SK-N-SH (cell line): ENCODE data around the gene RAF1. TPM values are rescaled to one million over a fixed set of nuclear protein-coding genes. Genes with fewer than 3 reads are reported as not detected.

ENCODE experiments used
- CTCF ChIA-PET: fragments of 300-600, 350-600 bp; formaldehyde crosslinking; extraction: SDS; loops from one replicate; lab custom pipeline; 2021; lab: Yijun Ruan, JAX
- POLR2A ChIA-PET: fragments of 350-600 bp; sonication (Branson Sonifier 250); formaldehyde crosslinking; extraction: SDS; loops from one replicate; lab custom pipeline; 2020; ENCODE audit warnings: antibody characterized with exemption, inconsistent platforms; lab: Yijun Ruan, JAX
- DNase-seq: peaks from one replicate; pipeline ENCODE4 v3.0.0; 2012
- H2AFZ ChIP-seq: fragments of 200-600 bp; sonication (generic); 2 replicates; pipeline ENCODE4 v1.8.1; 2016; ENCODE audit warnings: antibody characterized with exemption, mild to moderate bottlenecking, low read depth
- H3F3A ChIP-seq: fragments of 200-600 bp; sonication (generic); replicated peaks from 2 replicates; pipeline ENCODE3; 2016; ENCODE audit warnings: antibody characterized with exemption, mild to moderate bottlenecking; ENCODE audit not compliant: insufficient read depth
- H3K27ac ChIP-seq, 2 experiments: fragments of 200-500 bp in 1 of 2; fragments of 200-600 bp in 1 of 2; sonication (Bioruptor generic) in 1 of 2; sonication (generic), shearing (Covaris generic) in 1 of 2; 2 replicates each; pipeline versions ENCODE4 v1.5.1 to v1.6.1; 2014 to 2016; ENCODE audit warnings: low read depth in 2 of 2, inconsistent platforms in 1 of 2, low read length in 1 of 2, mild to moderate bottlenecking in 1 of 2, mixed read lengths in 1 of 2
- H3K27me3 ChIP-seq: fragments of 200-600 bp; sonication (generic), shearing (Covaris generic); 2 replicates; pipeline ENCODE4 v1.6.1; 2016; ENCODE audit warnings: mixed run types; ENCODE audit not compliant: insufficient read depth
- H3K36me3 ChIP-seq, 2 experiments: fragments of 200-500 bp in 1 of 2; fragments of 200-600 bp in 1 of 2; sonication (Bioruptor generic) in 1 of 2; sonication (generic) in 1 of 2; replicated peaks in 1 of 2; 2 replicates each; pipeline versions ENCODE3 to v1.5.1; 2014 to 2016; ENCODE audit warnings: low read length in 1 of 2, mild to moderate bottlenecking in 1 of 2; ENCODE audit not compliant: insufficient read depth in 2 of 2, control insufficient read depth in 1 of 2
- H3K4me1 ChIP-seq, 2 experiments: fragments of 200-500 bp in 1 of 2; fragments of 200-600 bp in 1 of 2; sonication (Bioruptor generic) in 1 of 2; sonication (generic), shearing (Covaris generic) in 1 of 2; 2 replicates each; pipeline versions ENCODE4 v1.5.1 to v1.6.1; 2014 to 2016; ENCODE audit warnings: low read depth in 1 of 2, low read length in 1 of 2, mixed run types in 1 of 2; ENCODE audit not compliant: insufficient read depth in 2 of 2, control insufficient read depth in 1 of 2
- H3K4me2 ChIP-seq: fragments of 200-600 bp; sonication (generic), shearing (Covaris generic); 2 replicates; pipeline ENCODE4 v1.6.1; 2017; ENCODE audit warnings: mixed run types
- H3K4me3 ChIP-seq, 2 experiments: fragments of 200-500 bp in 1 of 2; fragments of 200-600 bp in 1 of 2; sonication (Bioruptor generic) in 1 of 2; sonication (generic), shearing (Covaris generic) in 1 of 2; 2 replicates each; pipeline versions ENCODE4 v1.5.1 to v1.8.1; 2014 to 2016; ENCODE audit warnings: low read depth in 2 of 2, inconsistent platforms in 1 of 2, low read length in 1 of 2, mild to moderate bottlenecking in 1 of 2, mixed read lengths in 1 of 2, moderate library complexity in 1 of 2
- H3K79me2 ChIP-seq: fragments of 200-600 bp; sonication (generic); 2 replicates; pipeline ENCODE4 v1.8.1; 2017; ENCODE audit warnings: mild to moderate bottlenecking; ENCODE audit not compliant: insufficient read depth
- H3K9ac ChIP-seq: fragments of 200-600 bp; sonication (generic); 2 replicates; pipeline ENCODE4 v1.6.1; 2017; ENCODE audit warnings: mixed run types
- H3K9me2 ChIP-seq: fragments of 200-600 bp; sonication (generic); 2 replicates; pipeline ENCODE4 v1.6.1; 2017; ENCODE audit warnings: mixed run types
- H3K9me3 ChIP-seq: fragments of 200-600 bp; sonication (generic); 2 replicates; pipeline ENCODE4 v1.6.1; 2017; ENCODE audit warnings: mixed run types, mild to moderate bottlenecking, moderate library complexity
- H4K20me1 ChIP-seq: fragments of 200-600 bp; sonication (generic); 2 replicates; pipeline ENCODE4 v1.6.1; 2017; ENCODE audit warnings: mild to moderate bottlenecking, mixed run types; ENCODE audit not compliant: insufficient read depth
- CTCF ChIP-seq: fragments of 200-600 bp; sonication (generic); IDR thresholded peaks from 2 replicates; pipeline ENCODE4 v1.6.1; 2017; ENCODE audit warnings: antibody characterized with exemption, mild to moderate bottlenecking, moderate library complexity
- ELF1 ChIP-seq: IDR thresholded peaks from 2 replicates; pipeline ENCODE4 v1.4.0; 2012
- EZH2phosphoT487 ChIP-seq: fragments of 200-600 bp; sonication (generic); IDR thresholded peaks from 2 replicates; pipeline ENCODE4 v1.6.1; 2017; ENCODE audit warnings: low read depth, mixed run types, mild to moderate bottlenecking, antibody characterized with exemption, moderate library complexity, borderline replicate concordance
- FOXJ3 ChIP-seq: sonication (generic); formaldehyde crosslinking; IDR thresholded peaks from 2 replicates; pipeline ENCODE4 v1.5.1; 2020; ENCODE audit warnings: mild to moderate bottlenecking, missing genetic modification reagents
- FOXM1 ChIP-seq: IDR thresholded peaks from 2 replicates; pipeline ENCODE4 v1.4.0; 2012; ENCODE audit warnings: low read depth, mild to moderate bottlenecking
- GABPA ChIP-seq: IDR thresholded peaks from 2 replicates; pipeline ENCODE4 v1.4.0; 2012; ENCODE audit warnings: low read depth, mild to moderate bottlenecking
- GATA2 ChIP-seq: sonication (generic); formaldehyde crosslinking; IDR thresholded peaks from 2 replicates; pipeline ENCODE4 v1.5.0; 2020; ENCODE audit warnings: mild to moderate bottlenecking, missing genetic modification reagents
- IRF3 ChIP-seq: fragments of 150-350 bp; IDR thresholded peaks from 2 replicates; pipeline ENCODE4 v1.6.1; 2016; ENCODE audit warnings: mild to moderate bottlenecking, low read depth, low read length
- JUND ChIP-seq: IDR thresholded peaks from 2 replicates; pipeline ENCODE4 v1.4.0; 2012
- MEF2A ChIP-seq: IDR thresholded peaks from 2 replicates; pipeline ENCODE4 v1.4.0; 2012; ENCODE audit warnings: low read depth, borderline replicate concordance
- NFIC ChIP-seq: IDR thresholded peaks from 2 replicates; pipeline ENCODE4 v1.4.0; 2012; ENCODE audit warnings: borderline replicate concordance
- PBX3 ChIP-seq: IDR thresholded peaks from 2 replicates; pipeline ENCODE4; 2012
- POLR2AphosphoS5 ChIP-seq: IDR thresholded peaks from 2 replicates; pipeline ENCODE4 v1.6.1; 2012; ENCODE audit warnings: low read depth, low read length
- RAD21 ChIP-seq: IDR thresholded peaks from 2 replicates; pipeline ENCODE4 v1.6.1; 2012; ENCODE audit warnings: mild to moderate bottlenecking, low read length
- REST ChIP-seq: IDR thresholded peaks from 2 replicates; pipeline ENCODE4 v1.6.1; 2012; ENCODE audit warnings: mild to moderate bottlenecking, low read depth, low read length, moderate library complexity
- RXRA ChIP-seq: IDR thresholded peaks from 2 replicates; pipeline ENCODE4 v1.4.0; 2012; ENCODE audit warnings: low read depth, mild to moderate bottlenecking, borderline replicate concordance
- SIN3A ChIP-seq: IDR thresholded peaks from 2 replicates; pipeline ENCODE4 v1.6.1; 2012; ENCODE audit warnings: low read depth, mild to moderate bottlenecking, low read length, moderate library complexity, borderline replicate concordance
- USF2 ChIP-seq: fragments of 150-350 bp; IDR thresholded peaks from 2 replicates; pipeline ENCODE4 v1.6.1; 2017; ENCODE audit warnings: antibody characterized with exemption, low read length, low read depth, borderline replicate concordance
- ZBTB33 ChIP-seq: IDR thresholded peaks from 2 replicates; pipeline ENCODE4 v1.4.0; 2012; ENCODE audit warnings: low read depth, borderline replicate concordance
- WGBS: methylation state at CpG from one replicate; pipeline ENCODE4 v1.1.6; 2017; ENCODE audit warnings: low lambda C conversion rate; 5-methylcytosine and 5-hydroxymethylcytosine counted together
- polyA plus RNA-seq, 3 experiments: library from polyadenylated mRNA; depleted of rRNA; stranded (reverse); fragments of >200 nt; gene quantifications; 2 replicates each; pipeline ENCODE4 v1.2.3, GENCODE V29; 2012

RAF1 gene
- polyA plus RNA-seq, 1 of the 3 experiments (the other 2 are of a cell fraction) = 58.7 TPM

GRCh38 chr3:12585181-12585580 is 78.7 kb downstream of the RAF1 start (continued):
- TF ChIP-seq EZH2phosphoT487 (no peak), ELF1 (no peak), JUND (no peak)

- Histone ChIP-seq H3K9me3 (no peaks in the 10 kb centered on the region), H3K9ac (no peak overlapping the region), H3F3A (peaks cover 27% of the 10 kb centered on the region), H3K4me2 (no peak overlapping the region), H3K36me3 (peaks cover 50 to 77% of the 10 kb centered on the region in 2 experiments), H2AFZ (no peak overlapping the region), H3K9me2 (no peaks in the 10 kb centered on the region), H3K27ac (no peak overlapping the region), H3K4me1 (no peaks in the 10 kb centered on the region), H3K79me2 (peaks cover 2% of the 10 kb centered on the region; the same call in 1 of the 2 replicates), H3K27me3 (no peaks in the 10 kb centered on the region), H3K4me3 (no peak overlapping the region), H4K20me1 (peaks cover 3% of the 10 kb centered on the region; the same call in 1 of the 2 replicates)
- CTCF ChIA-PET = interaction anchor here (1.1 to 1.3 kb wide), 2 partner anchors 136 to 449 kb away, joined by 3 to 5 read pairs; no protein-coding TSS in a partner anchor
- WGBS = 75% methylated on average over 2 of the region's 2 CpGs
- no peak for DNase-seq
- POLR2A ChIA-PET = interaction anchor here (1.3 kb wide), 1 partner anchor 27 kb away, joined by 4 read pairs; the partner anchor contains the start of gene MKRN2
- TF ChIP-seq RXRA = no peak
- no peak for TF ChIP-seq CTCF
- TF ChIP-seq NFIC = no peak
- no peak for TF ChIP-seq REST
- TF ChIP-seq SIN3A = no peak
- TF ChIP-seq GATA2 (CRISPR knock-in tag) = no peak
- TF ChIP-seq GABPA = no peak
- TF ChIP-seq POLR2AphosphoS5 = no peak
- no peak for TF ChIP-seq ZBTB33
- no peak for TF ChIP-seq FOXM1
- no peak for TF ChIP-seq RAD21
- TF ChIP-seq EZH2phosphoT487 = no peak
- no peak for TF ChIP-seq FOXJ3 (CRISPR knock-in tag)
- TF ChIP-seq PBX3 = no peak
- no peak for TF ChIP-seq MEF2A
- no peak for TF ChIP-seq JUND
- TF ChIP-seq IRF3 = no peak
- no peak for TF ChIP-seq ELF1
- TF ChIP-seq USF2 = no peak
Observed at GRCh38 chr3:12584083-12584482, 79.8 kb downstream of the RAF1 start.
